IMR-90 (cell line): ENCODE results near the gene CTNND2.

Experiments used
- BHLHE40 ChIP-seq: fragments of 150-350 bp; IDR thresholded peaks from 2 replicates; pipeline ENCODE4 v1.6.1; 2016; ENCODE audit warnings: mild to moderate bottlenecking, low read depth, low read length
- POLR2A ChIP-seq: IDR thresholded peaks from 2 replicates; pipeline ENCODE4 v1.6.1; 2012; ENCODE audit warnings: mild to moderate bottlenecking, low read depth, low read length
- RFX5 ChIP-seq: IDR thresholded peaks from 2 replicates; pipeline ENCODE4 v1.8.0; 2012; ENCODE audit warnings: low read depth, mild to moderate bottlenecking, low read length, moderate library complexity
- SMC3 ChIP-seq: fragments of 150-350 bp; IDR thresholded peaks from 2 replicates; pipeline ENCODE4 v1.6.1; 2016; ENCODE audit warnings: low read depth, mild to moderate bottlenecking, antibody characterized with exemption, low read length, moderate library complexity
- TF ChIP-seq, protein P1 (sequence below): conservative IDR thresholded peaks from 2 replicates; pipeline ENCODE4 v1.5.1; 2012; ENCODE audit warnings: mild to moderate bottlenecking, low read depth, low read length, improper control_type of control experiment

DNA sequence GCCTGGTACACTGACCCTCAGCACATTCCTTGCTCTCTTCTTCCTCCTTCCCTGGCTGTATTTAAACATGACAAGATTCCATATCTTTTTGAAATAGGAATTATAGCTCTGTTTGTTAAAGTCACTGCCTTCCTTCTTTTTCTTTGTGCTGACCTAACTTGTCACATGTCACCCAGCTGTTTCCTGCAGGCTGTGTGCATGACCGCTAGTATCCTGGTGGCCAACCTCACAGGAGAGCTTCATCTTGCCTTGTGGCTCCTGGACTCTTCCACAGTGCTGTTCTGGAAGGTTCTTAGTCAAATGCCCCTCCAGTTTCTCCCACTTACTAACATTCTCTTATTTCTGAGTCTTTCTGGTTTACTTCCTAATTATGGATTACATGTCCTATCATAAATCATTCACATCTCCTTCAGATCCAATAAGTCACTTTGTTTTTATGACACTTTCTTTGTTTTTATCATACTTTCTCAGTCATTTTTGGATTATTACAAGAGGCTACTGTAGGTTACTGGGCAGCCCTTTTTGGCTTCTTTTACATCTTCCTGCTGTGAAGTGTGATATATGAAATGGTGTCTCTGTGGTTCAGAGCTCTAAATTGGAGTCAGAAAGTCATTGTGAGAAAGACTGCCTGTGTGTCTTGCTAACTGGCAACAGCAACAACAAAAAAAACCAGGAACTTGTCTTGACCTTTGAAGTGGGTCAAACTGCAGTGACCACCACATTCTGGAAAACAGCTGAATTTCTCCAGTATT lies 679.6 kb downstream of the CTNND2 start:
- TF ChIP-seq, protein P1, sequence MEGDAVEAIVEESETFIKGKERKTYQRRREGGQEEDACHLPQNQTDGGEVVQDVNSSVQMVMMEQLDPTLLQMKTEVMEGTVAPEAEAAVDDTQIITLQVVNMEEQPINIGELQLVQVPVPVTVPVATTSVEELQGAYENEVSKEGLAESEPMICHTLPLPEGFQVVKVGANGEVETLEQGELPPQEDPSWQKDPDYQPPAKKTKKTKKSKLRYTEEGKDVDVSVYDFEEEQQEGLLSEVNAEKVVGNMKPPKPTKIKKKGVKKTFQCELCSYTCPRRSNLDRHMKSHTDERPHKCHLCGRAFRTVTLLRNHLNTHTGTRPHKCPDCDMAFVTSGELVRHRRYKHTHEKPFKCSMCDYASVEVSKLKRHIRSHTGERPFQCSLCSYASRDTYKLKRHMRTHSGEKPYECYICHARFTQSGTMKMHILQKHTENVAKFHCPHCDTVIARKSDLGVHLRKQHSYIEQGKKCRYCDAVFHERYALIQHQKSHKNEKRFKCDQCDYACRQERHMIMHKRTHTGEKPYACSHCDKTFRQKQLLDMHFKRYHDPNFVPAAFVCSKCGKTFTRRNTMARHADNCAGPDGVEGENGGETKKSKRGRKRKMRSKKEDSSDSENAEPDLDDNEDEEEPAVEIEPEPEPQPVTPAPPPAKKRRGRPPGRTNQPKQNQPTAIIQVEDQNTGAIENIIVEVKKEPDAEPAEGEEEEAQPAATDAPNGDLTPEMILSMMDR = no peak
- no peak for TF ChIP-seq RFX5
- TF ChIP-seq POLR2A = no peak
- TF ChIP-seq BHLHE40 = no peak
- no peak for TF ChIP-seq SMC3
